ENCODE results near the gene SLC17A8. TPM values are rescaled to one million over a fixed set of nuclear protein-coding genes. Genes with fewer than 3 reads are reported as not detected.
"Not testable (repeated sequence)": the region's sequence is repeated elsewhere in the genome, so short reads cannot be mapped to it uniquely, and the experiment has no call there.

Gene SLC17A8
- 1 to 10 TPM in 2 of 8 experiments, under 1 TPM in 6; 0.18 to 7.7 (median 0.61) TPM for total RNA-seq

GRCh38 chr12:100356644-100357223, at the start of gene SLC17A8:
Gene SLC17A8 (plus strand): TSS chr12:100357074. CDS start chr12:100357392, 318 bp downstream.
- peaks cover 7 to 22% of the 10 kb centered on the region in 2 donors for H3K4me1 ChIP-seq (replicated peaks in 1 of 2)

GRCh38 chr12:100308138-100308537, 48.7 kb upstream of the SLC17A8 start:
- H3K4me1 ChIP-seq (replicated peaks in 1 of 2); H3K4me3 ChIP-seq; in situ Hi-C loops (cut with MboI; ENCODE audit: low pct_unique_long_range_greater_than_20kb in 2 of 9, low sequenced_read_pairs in 9 of 9, unreplicated experiment in 9 of 9); ATAC-seq (replicated peaks in 6 of 8); H3K27ac ChIP-seq: not testable (repeated sequence)
- WGBS, 10 experiments = 92 to 100% (median 93%) methylated on average over 1 to 5 of the region's 5 CpGs; no CpG with 5 or more reads in 7 of the 10 experiments

More at GRCh38 chr12:100356644-100357223, at the start of gene SLC17A8:
- in situ Hi-C loops (cut with MboI; ENCODE audit: low pct_unique_long_range_greater_than_20kb in 2 of 9, low sequenced_read_pairs in 9 of 9, unreplicated experiment in 9 of 9) = loop anchor here in 6 of 9 experiments (10.0 to 25.0 kb wide), 4 partner anchors 181 to 381 kb away; partner anchors contain the start of gene GAS2L3 (in 3 of the 6)
- peak in 7 of 8 experiments; percentile 20 to 94 (median 93) for ATAC-seq (replicated peaks in 6 of 8)
- Histone ChIP-seq H3K27ac (no peak within 1 kb of the TSS), H3K4me3 (peak within 1 kb of the TSS in 2 of 5 donors; percentile 15 to 22)
- 16 to 40% (median 20%) methylated on average over 1 to 5 of the region's 13 CpGs; no CpG with 5 or more reads in 5 of the 10 experiments for WGBS, 10 experiments

GRCh38 chr12:100311317-100311716, 45.6 kb upstream of the SLC17A8 start:
- Histone ChIP-seq H3K4me3 (no peak overlapping the region), H3K27ac (no peak overlapping the region), H3K4me1 (replicated peaks in 1 of 2) (no peaks in the 10 kb centered on the region)
- in situ Hi-C loops (cut with MboI; ENCODE audit: low pct_unique_long_range_greater_than_20kb in 2 of 9, low sequenced_read_pairs in 9 of 9, unreplicated experiment in 9 of 9) = no loop called here
- WGBS, 10 experiments = 83 to 100% (median 100%) methylated on average over 1 of the region's 1 CpG; no CpG with 5 or more reads in 3 of the 10 experiments
- no peak for ATAC-seq (replicated peaks in 6 of 8)

- 56 to 100% (median 90%) methylated on average over 1 to 2 of the region's 2 CpGs; no CpG with 5 or more reads in 1 of the 10 experiments for WGBS, 10 experiments
Measured at GRCh38 chr12:100317371-100317770, 39.5 kb upstream of the SLC17A8 start.

GRCh38 chr12:100324498-100324897, 32.4 kb upstream of the SLC17A8 start:
- no peak for ATAC-seq (replicated peaks in 6 of 8)
- Histone ChIP-seq H3K4me1 (replicated peaks in 1 of 2) (no peaks in the 10 kb centered on the region), H3K4me3 (no peak overlapping the region), H3K27ac (no peak overlapping the region)
- in situ Hi-C loops (cut with MboI; ENCODE audit: low pct_unique_long_range_greater_than_20kb in 2 of 9, low sequenced_read_pairs in 9 of 9, unreplicated experiment in 9 of 9) = no loop called here

More at GRCh38 chr12:100317371-100317770, 39.5 kb upstream of the SLC17A8 start:
- H3K4me1 ChIP-seq (replicated peaks in 1 of 2) = no peaks in the 10 kb centered on the region
- in situ Hi-C loops (cut with MboI; ENCODE audit: low pct_unique_long_range_greater_than_20kb in 2 of 9, low sequenced_read_pairs in 9 of 9, unreplicated experiment in 9 of 9) = no loop called here
- H3K4me3 ChIP-seq = no peak overlapping the region
- H3K27ac ChIP-seq = no peak overlapping the region
- no peak for ATAC-seq (replicated peaks in 6 of 8)

- H3K4me3 ChIP-seq = no peak overlapping the region
- ATAC-seq (replicated peaks in 6 of 8) = no peak
- no peaks in the 10 kb centered on the region for H3K4me1 ChIP-seq (replicated peaks in 1 of 2)
- in situ Hi-C loops (cut with MboI; ENCODE audit: low pct_unique_long_range_greater_than_20kb in 2 of 9, low sequenced_read_pairs in 9 of 9, unreplicated experiment in 9 of 9) = loop anchor here in 1 of 9 experiments (25.0 kb wide), 1 partner anchor 89 kb away; no protein-coding TSS in a partner anchor
- H3K27ac ChIP-seq = no peak overlapping the region
Measured at GRCh38 chr12:100326208-100326607, 30.7 kb upstream of the SLC17A8 start.

GRCh38 chr12:100329800-100330199, 27.1 kb upstream of the SLC17A8 start:
- no peak for ATAC-seq (replicated peaks in 6 of 8)
- no peaks in the 10 kb centered on the region for H3K4me1 ChIP-seq (replicated peaks in 1 of 2)
- H3K27ac ChIP-seq = no peak overlapping the region
- no peak overlapping the region for H3K4me3 ChIP-seq
- in situ Hi-C loops (cut with MboI; ENCODE audit: low pct_unique_long_range_greater_than_20kb in 2 of 9, low sequenced_read_pairs in 9 of 9, unreplicated experiment in 9 of 9) = loop anchor here in 1 of 9 experiments (25.0 kb wide), 1 partner anchor 92 kb away; no protein-coding TSS in a partner anchor
- 80 to 100% (median 100%) methylated on average over 1 to 2 of the region's 2 CpGs; no CpG with 5 or more reads in 5 of the 10 experiments for WGBS, 10 experiments

GRCh38 chr12:100331871-100332270, 25.0 kb upstream of the SLC17A8 start:
- H3K4me1 ChIP-seq (replicated peaks in 1 of 2) = no peaks in the 10 kb centered on the region
- 88 to 100% (median 100%) methylated on average over 1 of the region's 1 CpG; no CpG with 5 or more reads in 5 of the 10 experiments for WGBS, 10 experiments
- no peak overlapping the region for H3K4me3 ChIP-seq
- no peak for ATAC-seq (replicated peaks in 6 of 8)
- no peak overlapping the region for H3K27ac ChIP-seq
- in situ Hi-C loops (cut with MboI; ENCODE audit: low pct_unique_long_range_greater_than_20kb in 2 of 9, low sequenced_read_pairs in 9 of 9, unreplicated experiment in 9 of 9) = loop anchor here in 1 of 9 experiments (25.0 kb wide), 1 partner anchor 95 kb away; no protein-coding TSS in a partner anchor

- in situ Hi-C loops (cut with MboI; ENCODE audit: low pct_unique_long_range_greater_than_20kb in 2 of 9, low sequenced_read_pairs in 9 of 9, unreplicated experiment in 9 of 9) = loop anchor here in 1 of 9 experiments (25.0 kb wide), 1 partner anchor 96 kb away; no protein-coding TSS in a partner anchor
- Histone ChIP-seq H3K4me1 (replicated peaks in 1 of 2) (no peaks in the 10 kb centered on the region), H3K4me3 (no peak overlapping the region), H3K27ac (no peak overlapping the region)
- 50 to 100% (median 100%) methylated on average over 1 to 2 of the region's 2 CpGs; no CpG with 5 or more reads in 3 of the 10 experiments for WGBS, 10 experiments
- ATAC-seq (replicated peaks in 6 of 8) = no peak
Measured at GRCh38 chr12:100332852-100333251, 24.0 kb upstream of the SLC17A8 start.

- H3K4me1 ChIP-seq (replicated peaks in 1 of 2) = no peaks in the 10 kb centered on the region
- ATAC-seq (replicated peaks in 6 of 8) = no peak
- WGBS, 10 experiments = 75 to 100% (median 93%) methylated on average over 1 to 3 of the region's 3 CpGs
- no peak overlapping the region for H3K4me3 ChIP-seq
- in situ Hi-C loops (cut with MboI; ENCODE audit: low pct_unique_long_range_greater_than_20kb in 2 of 9, low sequenced_read_pairs in 9 of 9, unreplicated experiment in 9 of 9) = loop anchor here in 1 of 9 experiments (25.0 kb wide), 1 partner anchor 100 kb away; no protein-coding TSS in a partner anchor
- no peak overlapping the region for H3K27ac ChIP-seq
Measured at GRCh38 chr12:100337299-100337698, 19.6 kb upstream of the SLC17A8 start.

GRCh38 chr12:100337727-100338126, 19.1 kb upstream of the SLC17A8 start:
- ATAC-seq (replicated peaks in 6 of 8) = no peak
- in situ Hi-C loops (cut with MboI; ENCODE audit: low pct_unique_long_range_greater_than_20kb in 2 of 9, low sequenced_read_pairs in 9 of 9, unreplicated experiment in 9 of 9) = loop anchor here in 1 of 9 experiments (25.0 kb wide), 1 partner anchor 100 kb away; no protein-coding TSS in a partner anchor
- Histone ChIP-seq H3K4me1 (replicated peaks in 1 of 2) (no peaks in the 10 kb centered on the region), H3K4me3 (no peak overlapping the region), H3K27ac (no peak overlapping the region)

- no peak overlapping the region for H3K27ac ChIP-seq
- no peak overlapping the region for H3K4me3 ChIP-seq
- in situ Hi-C loops (cut with MboI; ENCODE audit: low pct_unique_long_range_greater_than_20kb in 2 of 9, low sequenced_read_pairs in 9 of 9, unreplicated experiment in 9 of 9) = loop anchor here in 1 of 9 experiments (25.0 kb wide), 1 partner anchor 102 kb away; no protein-coding TSS in a partner anchor
- H3K4me1 ChIP-seq (replicated peaks in 1 of 2) = no peaks in the 10 kb centered on the region
- ATAC-seq (replicated peaks in 6 of 8) = no peak
Measured at GRCh38 chr12:100339071-100339470, 17.8 kb upstream of the SLC17A8 start.

- H3K4me3 ChIP-seq; H3K4me1 ChIP-seq (replicated peaks in 1 of 2); H3K27ac ChIP-seq; ATAC-seq (replicated peaks in 6 of 8): not testable (repeated sequence)
- in situ Hi-C loops (cut with MboI; ENCODE audit: low pct_unique_long_range_greater_than_20kb in 2 of 9, low sequenced_read_pairs in 9 of 9, unreplicated experiment in 9 of 9) = loop anchor here in 1 of 9 experiments (25.0 kb wide), 1 partner anchor 106 kb away; no protein-coding TSS in a partner anchor
- 100% methylated on average over 2 of the region's 2 CpGs; no CpG with 5 or more reads in 9 of the 10 experiments for WGBS, 10 experiments
Measured at GRCh38 chr12:100342897-100343296, 14.0 kb upstream of the SLC17A8 start.

Measured in motor neuron (in vitro differentiated cells).